PC-9 (cell line): ENCODE measurements around the gene EPB41L3. TPM values are rescaled to one million over a fixed set of nuclear protein-coding genes. Genes with fewer than 3 reads are reported as not detected.

Experiments
- BruUV-seq: library from RNA; stranded (reverse); fragments of 400-500 nt; replicated peaks from 2 replicates; lab custom pipeline; 2021; lab: Mats Ljungman, UMichigan
- CTCF ChIA-PET: fragments of 300-600 bp; sonication (Branson Sonifier 250); formaldehyde crosslinking; loops from one replicate; lab custom pipeline; 2022; ENCODE audit warnings: antibody characterized with exemption; lab: Charles Lee
- POLR2A ChIA-PET: fragments of 300-600 bp; sonication (Branson Sonifier 250); formaldehyde crosslinking; loops from one replicate; lab custom pipeline; 2022; ENCODE audit warnings: antibody characterized with exemption; ENCODE audit not compliant: unreplicated experiment; lab: Charles Lee
- DNase-seq, 2 experiments: peaks; one replicate each; pipeline versions ENCODE4 v3.0.0 to v3.0.0-alpha.2; 2015 to 2022; ENCODE audit warnings: mixed read lengths in 1 of 2
- H2AFZ ChIP-seq: fragments of 200-600 bp; sonication (generic); 2 replicates; pipeline ENCODE4 v1.8.1; 2017; ENCODE audit warnings: antibody characterized with exemption
- H3F3A ChIP-seq: fragments of 200-600 bp; sonication (generic); 2 replicates; pipeline ENCODE4 v1.8.1; 2017; ENCODE audit warnings: antibody characterized with exemption, mild to moderate bottlenecking, low read depth; ENCODE audit not compliant: insufficient read depth
- H3K27ac ChIP-seq: fragments of 200-600 bp; sonication (generic); 2 replicates; pipeline ENCODE4 v1.6.1; 2016; ENCODE audit warnings: mixed run types
- H3K27me3 ChIP-seq: fragments of 200-600 bp; sonication (generic); 2 replicates; pipeline ENCODE4 v1.6.1; 2016; ENCODE audit warnings: low read depth, mixed run types; ENCODE audit not compliant: insufficient read depth
- H3K36me3 ChIP-seq: fragments of 200-600 bp; sonication (generic); 2 replicates; pipeline ENCODE4 v1.6.1; 2016; ENCODE audit warnings: low read depth, mixed run types
- H3K4me1 ChIP-seq: fragments of 200-600 bp; sonication (generic); replicated peaks from 2 replicates; pipeline ENCODE4 v1.6.1; 2016; ENCODE audit warnings: mixed run types; ENCODE audit not compliant: insufficient read depth
- H3K4me2 ChIP-seq: fragments of 200-600 bp; sonication (generic); 2 replicates; pipeline ENCODE4 v1.6.1; 2017; ENCODE audit warnings: mixed run types
- H3K4me3 ChIP-seq: fragments of 200-600 bp; sonication (generic); 2 replicates; pipeline ENCODE4 v1.6.1; 2016; ENCODE audit warnings: mixed run types
- H3K79me2 ChIP-seq: fragments of 200-600 bp; sonication (generic); 2 replicates; pipeline ENCODE4 v1.6.1; 2017; ENCODE audit warnings: low read depth, mixed run types
- H3K9me2 ChIP-seq: fragments of 200-600 bp; sonication (generic); 2 replicates; pipeline ENCODE4 v1.8.1; 2017; ENCODE audit warnings: mild to moderate bottlenecking; ENCODE audit not compliant: insufficient read depth
- H3K9me3 ChIP-seq: fragments of 200-600 bp; sonication (generic); 2 replicates; pipeline ENCODE4 v1.8.1; 2016; ENCODE audit warnings: low read depth; ENCODE audit not compliant: insufficient read depth
- H4K20me1 ChIP-seq: fragments of 200-600 bp; sonication (generic); 2 replicates; pipeline ENCODE4 v1.8.1; 2017; ENCODE audit not compliant: insufficient read depth
- EZH2 ChIP-seq: fragments of 200-600 bp; sonication (generic); IDR thresholded peaks from 2 replicates; pipeline ENCODE4 v1.8.0; 2017; ENCODE audit warnings: antibody characterized with exemption, low read depth
- intact Hi-C: fragments of 100-400 bp; cut with micrococcal nuclease; formaldehyde crosslinking; loops from one replicate; pipeline ENCODE4 v1.10.0; 2022; ENCODE audit not compliant: unreplicated experiment
- total RNA-seq: library from RNA; stranded (reverse); gene quantifications from 2 replicates; pipeline ENCODE4 v1.2.3, GENCODE V29; 2021
- TF ChIP-seq, protein P1 (sequence below): fragments of 200-600 bp; sonication (generic); conservative IDR thresholded peaks from 2 replicates; pipeline ENCODE4 v1.6.1; 2017; ENCODE audit warnings: mixed run types, antibody characterized with exemption, mild to moderate bottlenecking, moderate library complexity

The EPB41L3 gene
- total RNA-seq, 1 experiment from 2014 or later, result not detected

- Histone ChIP-seq H3K4me1 (no peaks in the 10 kb centered on the region), H3K36me3 (no peaks in the 10 kb centered on the region), H3F3A (no peaks in the 10 kb centered on the region), H4K20me1 (no peaks in the 10 kb centered on the region; the same call in 1 of the 2 replicates), H3K4me3 (no peak overlapping the region), H3K27ac (no peak overlapping the region), H3K9me2 (no peaks in the 10 kb centered on the region), H3K79me2 (no peaks in the 10 kb centered on the region), H3K9me3 (no peaks in the 10 kb centered on the region), H2AFZ (no peak overlapping the region), H3K4me2 (no peak overlapping the region), H3K27me3 (peaks cover 68% of the 10 kb centered on the region)
- ChIA-PET CTCF (no interaction called here), POLR2A (no interaction called here)
- intact Hi-C loops, result no loop called here
- BruUV-seq, result no TSS peak
- no peak for DNase-seq
- TF ChIP-seq EZH2, result no peak
- TF ChIP-seq, protein P1, sequence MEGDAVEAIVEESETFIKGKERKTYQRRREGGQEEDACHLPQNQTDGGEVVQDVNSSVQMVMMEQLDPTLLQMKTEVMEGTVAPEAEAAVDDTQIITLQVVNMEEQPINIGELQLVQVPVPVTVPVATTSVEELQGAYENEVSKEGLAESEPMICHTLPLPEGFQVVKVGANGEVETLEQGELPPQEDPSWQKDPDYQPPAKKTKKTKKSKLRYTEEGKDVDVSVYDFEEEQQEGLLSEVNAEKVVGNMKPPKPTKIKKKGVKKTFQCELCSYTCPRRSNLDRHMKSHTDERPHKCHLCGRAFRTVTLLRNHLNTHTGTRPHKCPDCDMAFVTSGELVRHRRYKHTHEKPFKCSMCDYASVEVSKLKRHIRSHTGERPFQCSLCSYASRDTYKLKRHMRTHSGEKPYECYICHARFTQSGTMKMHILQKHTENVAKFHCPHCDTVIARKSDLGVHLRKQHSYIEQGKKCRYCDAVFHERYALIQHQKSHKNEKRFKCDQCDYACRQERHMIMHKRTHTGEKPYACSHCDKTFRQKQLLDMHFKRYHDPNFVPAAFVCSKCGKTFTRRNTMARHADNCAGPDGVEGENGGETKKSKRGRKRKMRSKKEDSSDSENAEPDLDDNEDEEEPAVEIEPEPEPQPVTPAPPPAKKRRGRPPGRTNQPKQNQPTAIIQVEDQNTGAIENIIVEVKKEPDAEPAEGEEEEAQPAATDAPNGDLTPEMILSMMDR, result no peak
Measured at GRCh38 chr18:5380586-5380985, 163.2 kb downstream of the EPB41L3 start.

GRCh38 chr18:5376986-5377385, 166.8 kb downstream of the EPB41L3 start:
- intact Hi-C loops, result no loop called here
- no peaks in the 10 kb centered on the region for H3K79me2 ChIP-seq
- no peak for TF ChIP-seq EZH2
- CTCF ChIA-PET, result no interaction called here
- POLR2A ChIA-PET, result no interaction called here
- no peaks in the 10 kb centered on the region for H3F3A ChIP-seq
- H3K27ac ChIP-seq, result no peak overlapping the region
- no peak overlapping the region for H3K4me2 ChIP-seq
- peaks cover 49% of the 10 kb centered on the region for H3K27me3 ChIP-seq
- no peaks in the 10 kb centered on the region for H3K36me3 ChIP-seq
- H2AFZ ChIP-seq, result no peak overlapping the region
- no peaks in the 10 kb centered on the region for H3K4me1 ChIP-seq
- H4K20me1 ChIP-seq, result no peaks in the 10 kb centered on the region
- no peaks in the 10 kb centered on the region for H3K9me3 ChIP-seq
- no TSS peak for BruUV-seq
- no peak overlapping the region for H3K4me3 ChIP-seq
- no peak for DNase-seq
- H3K9me2 ChIP-seq, result no peaks in the 10 kb centered on the region

DNA sequence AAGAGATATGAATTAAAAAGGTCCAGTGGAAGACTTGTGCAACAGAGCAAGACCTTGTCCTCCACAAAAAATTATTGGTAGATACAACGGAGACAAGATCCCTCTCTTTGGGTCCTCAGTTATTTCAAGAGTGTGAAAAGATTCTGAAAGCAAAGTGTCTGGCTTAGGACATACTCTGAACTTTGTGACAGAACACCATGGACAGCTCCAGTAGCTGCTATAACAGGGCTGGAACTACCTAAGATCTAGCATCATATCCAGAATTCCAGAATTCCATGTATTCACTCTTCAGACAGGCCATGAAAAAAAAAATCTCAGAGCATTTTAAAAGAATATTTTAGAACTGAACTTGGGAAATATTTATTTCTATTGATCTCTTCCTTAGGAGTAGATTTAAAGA, 173.5 kb downstream of the EPB41L3 start:
- TF ChIP-seq, protein P1, result no peak
- POLR2A ChIA-PET, result no interaction called here
- H3K9me3 ChIP-seq, result no peaks in the 10 kb centered on the region

DNA sequence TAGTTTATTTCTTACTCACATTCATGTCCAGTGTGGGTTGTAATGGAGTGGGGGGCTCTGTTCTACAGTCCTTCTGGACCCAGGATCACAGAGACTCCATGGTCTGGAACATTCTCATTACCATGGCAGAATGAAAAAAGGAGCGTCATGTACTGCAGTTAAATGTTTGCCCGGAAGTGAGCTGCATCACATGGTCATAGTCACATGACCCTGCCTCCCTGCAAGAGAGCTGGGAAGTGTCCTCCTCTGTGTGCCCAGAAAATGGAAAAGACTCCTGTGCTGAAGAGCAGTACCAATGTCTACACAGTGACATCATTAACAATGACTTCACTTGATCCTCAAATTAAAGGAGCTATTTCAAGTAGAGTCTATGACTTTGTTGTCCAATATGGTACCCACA, 174.3 kb downstream of the EPB41L3 start:
- peaks cover 14% of the 10 kb centered on the region for H3K27me3 ChIP-seq
- ChIA-PET CTCF (no interaction called here), POLR2A (no interaction called here)
- no peak overlapping the region for H2AFZ ChIP-seq
- no peak overlapping the region for H3K4me2 ChIP-seq
- no peaks in the 10 kb centered on the region for H3F3A ChIP-seq
- TF ChIP-seq, protein P1, result no peak
- no peak for TF ChIP-seq EZH2
- no peaks in the 10 kb centered on the region for H3K79me2 ChIP-seq
- H4K20me1 ChIP-seq, result no peaks in the 10 kb centered on the region
- no peaks in the 10 kb centered on the region for H3K9me2 ChIP-seq
- H3K36me3 ChIP-seq, result no peaks in the 10 kb centered on the region
- no TSS peak for BruUV-seq
- H3K9me3 ChIP-seq, result no peaks in the 10 kb centered on the region
- no peak overlapping the region for H3K4me3 ChIP-seq
- DNase-seq, result no peak
- no peaks in the 10 kb centered on the region for H3K4me1 ChIP-seq
- intact Hi-C loops, result no loop called here
- H3K27ac ChIP-seq, result no peak overlapping the region

More for the DNA sequence above, 173.5 kb downstream of the EPB41L3 start:
- Histone ChIP-seq H3K4me1 (no peaks in the 10 kb centered on the region), H3K4me3 (no peak overlapping the region), H4K20me1 (no peaks in the 10 kb centered on the region), H3K9me2 (no peaks in the 10 kb centered on the region), H3K27me3 (peaks cover 7% of the 10 kb centered on the region), H3K4me2 (no peak overlapping the region), H3K36me3 (no peaks in the 10 kb centered on the region), H2AFZ (no peak overlapping the region), H3K27ac (no peak overlapping the region), H3F3A (no peaks in the 10 kb centered on the region), H3K79me2 (no peaks in the 10 kb centered on the region)
- CTCF ChIA-PET, result no interaction called here
- DNase-seq, result no peak
- intact Hi-C loops, result no loop called here
- no TSS peak for BruUV-seq
